ENCODE measurements around the gene NDN.
A peak's percentile ranks its signal among the peaks of the same experiment; 100 is the strongest.
"Not testable (repeated sequence)": the region's sequence is repeated elsewhere in the genome, so short reads cannot be mapped to it uniquely, and the experiment has no call there.

The NDN gene

GRCh38 chr15:23687143-23687470 is at the start of gene NDN:
Gene NDN, minus strand, starts transcription at chr15:23687305. Its CDS starts 88 bp downstream, at chr15:23687217.
- no peak for DNase-seq

GRCh38 chr15:23736033-23736673 is 49.0 kb upstream of the NDN start:
- DNase-seq: no peak

GRCh38 chr15:23734862-23735261 is 47.8 kb upstream of the NDN start:
- DNase-seq: no peak

GRCh38 chr15:23713874-23714656 is 27.0 kb upstream of the NDN start:
- not testable (repeated sequence) for DNase-seq

- DNase-seq: no peak
Measured at GRCh38 chr15:23708332-23708731, 21.2 kb upstream of the NDN start.

- DNase-seq: no peak
Measured at GRCh38 chr15:23695282-23695681, 8.2 kb upstream of the NDN start.

GRCh38 chr15:23694592-23694991 is 7.5 kb upstream of the NDN start:
- no peak for DNase-seq

GRCh38 chr15:23690450-23690852 is 3.3 kb upstream of the NDN start:
- no peak for DNase-seq

GRCh38 chr15:23690015-23690414 is 2.9 kb upstream of the NDN start:
- no peak for DNase-seq

GRCh38 chr15:23686466-23687142 is 501 bp downstream of the NDN start:
- no peak for DNase-seq

GRCh38 chr15:23671481-23671880 is 15.6 kb downstream of the NDN start:
- DNase-seq: no peak

GRCh38 chr15:23670970-23671369 is 16.1 kb downstream of the NDN start:
- DNase-seq: no peak

- no peak for DNase-seq
Measured at GRCh38 chr15:23663232-23663631, 23.9 kb downstream of the NDN start.

GRCh38 chr15:23648920-23649515 is 38.1 kb downstream of the NDN start:
- DNase-seq: peak; percentile 3

GRCh38 chr15:23647421-23648370 is 39.4 kb downstream of the NDN start, which contains the start of gene MAGEL2:
Gene MAGEL2, minus strand, starts transcription at chr15:23647867. Its CDS starts 125 bp downstream, at chr15:23647742.
- no peak for DNase-seq

GRCh38 chr15:23647001-23647295 is 40.2 kb downstream of the NDN start:
- no peak for DNase-seq

- no peak for DNase-seq
Measured at GRCh38 chr15:23646165-23647000, 40.7 kb downstream of the NDN start.

- DNase-seq: no peak
Measured at GRCh38 chr15:23645371-23646164, 41.5 kb downstream of the NDN start.

- no peak for DNase-seq
Measured at GRCh38 chr15:23644829-23645228, 42.3 kb downstream of the NDN start.

GRCh38 chr15:23642413-23643044 is 44.6 kb downstream of the NDN start:
- DNase-seq: peak; percentile 18
